HG02798 (cell line): Measurements from ENCODE around the gene FARP2.
"Not testable (repeated sequence)": the region's sequence is repeated elsewhere in the genome, so short reads cannot be mapped to it uniquely, and the experiment has no call there.

ENCODE experiments used
- ATAC-seq: cut with Tn5 transposase; IDR thresholded peaks from one replicate; pipeline ENCODE4 v1.9.1; 2021; ENCODE audit warnings: mild to moderate bottlenecking; ENCODE audit not compliant: unreplicated experiment, poor library complexity

FARP2 gene

GRCh38 chr2:241500016-241500415 is 143.9 kb downstream of the FARP2 start:
- no peak for ATAC-seq

GRCh38 chr2:241500431-241500975 is 144.4 kb downstream of the FARP2 start:
- no peak for ATAC-seq

- ATAC-seq, result no peak
Observed at GRCh38 chr2:241501099-241501541, 145.0 kb downstream of the FARP2 start.

GRCh38 chr2:241501551-241501950 is 145.5 kb downstream of the FARP2 start:
- ATAC-seq, result no peak

- ATAC-seq, result no peak
Observed at GRCh38 chr2:241502281-241502680, 146.2 kb downstream of the FARP2 start.

- ATAC-seq, result no peak
Observed at GRCh38 chr2:241503776-241504392, 147.8 kb downstream of the FARP2 start.

- no peak for ATAC-seq
Observed at GRCh38 chr2:241505086-241505780, 149.1 kb downstream of the FARP2 start.

GRCh38 chr2:241505781-241506201 is 149.7 kb downstream of the FARP2 start:
- ATAC-seq, result no peak

GRCh38 chr2:241506317-241506716 is 150.2 kb downstream of the FARP2 start:
- not testable (repeated sequence) for ATAC-seq

- ATAC-seq, result no peak
Observed at GRCh38 chr2:241506793-241507429, 150.8 kb downstream of the FARP2 start.

GRCh38 chr2:241507430-241508239 is 151.6 kb downstream of the FARP2 start:
- ATAC-seq, result peak; percentile 17

- peak; percentile 93 for ATAC-seq
Observed at GRCh38 chr2:241508240-241509154, 152.4 kb downstream of the FARP2 start, which contains the start of gene STK25. TSS of gene STK25 (minus strand) at chr2:241508584. CDS start at chr2:241508035, 549 bp downstream.

- no peak for ATAC-seq
Observed at GRCh38 chr2:241509155-241509784, 153.2 kb downstream of the FARP2 start.

- ATAC-seq, result no peak
Observed at GRCh38 chr2:241511091-241511741, 155.1 kb downstream of the FARP2 start.

- ATAC-seq, result no peak
Observed at GRCh38 chr2:241514553-241514952, 158.5 kb downstream of the FARP2 start.

- peak; percentile 52 for ATAC-seq
Observed at GRCh38 chr2:241514986-241515737, 159.1 kb downstream of the FARP2 start.

- no peak for ATAC-seq
Observed at GRCh38 chr2:241516520-241516965, 160.5 kb downstream of the FARP2 start.
